Ovary (tissue), 9 donors: ENCODE measurements around the gene BTBD10. TPM values are rescaled to one million over a fixed set of nuclear protein-coding genes. Genes with fewer than 3 reads are reported as not detected.

Source experiments
- DNase-seq, 5 donors: peaks; one replicate each; pipeline ENCODE4 v3.0.0-alpha.2; 2019 to 2020
- H3K27ac ChIP-seq, 2 donors: fragments of 200-600 bp; one replicate each; pipeline versions ENCODE4 v1.5.1 to v1.8.0; 2019 to 2022
- H3K27me3 ChIP-seq: fragments of 200-600 bp; one replicate; pipeline ENCODE4 v1.8.0; 2022
- H3K36me3 ChIP-seq: fragments of 200-600 bp; sonication (generic); one replicate; pipeline ENCODE4 v1.5.1; 2019
- H3K4me1 ChIP-seq: one replicate; pipeline ENCODE4 v1.8.1; 2013; ENCODE audit warnings: mild to moderate bottlenecking, moderate library complexity; ENCODE audit not compliant: insufficient read depth
- H3K4me3 ChIP-seq: fragments of 200-600 bp; sonication (generic); one replicate; pipeline ENCODE4 v1.5.1; 2017
- H3K9me3 ChIP-seq, 2 donors: fragments of 200-600 bp in 1 of 2; sonication (generic) in 1 of 2; one replicate each; pipeline versions ENCODE4 v1.5.1 to v1.8.1; 2013 to 2019; ENCODE audit warnings: mild to moderate bottlenecking in 1 of 2, moderate library complexity in 1 of 2
- CTCF ChIP-seq, 3 donors: fragments of 450-650 bp in 2 of 3; fragments of 200-600 bp in 1 of 3; IDR thresholded peaks; one replicate each; pipeline versions ENCODE4 v1.5.1 to v1.8.0; 2016 to 2022; ENCODE audit warnings: antibody characterized with exemption in 3 of 3, mild to moderate bottlenecking in 1 of 3
- EP300 ChIP-seq: sonication (generic); formaldehyde crosslinking; IDR thresholded peaks from one replicate; pipeline ENCODE4 v1.6.1; 2017; ENCODE audit warnings: antibody characterized with exemption
- POLR2A ChIP-seq: fragments of 450-650 bp; IDR thresholded peaks from one replicate; pipeline ENCODE4 v1.6.1; 2017; ENCODE audit warnings: antibody characterized with exemption, mild to moderate bottlenecking, moderate library complexity
- WGBS, 3 donors: extraction: QIAGEN DNeasy Blood & Tissue Kit in 1 of 3; methylation state at CpG; one replicate each; pipeline versions ENCODE4 v1.1.5 to v1.1.7; 2013 to 2017; 5-methylcytosine and 5-hydroxymethylcytosine counted together
- intact Hi-C, 4 donors: fragments of 100-400 bp; cut with DNase I; formaldehyde crosslinking; loops; one replicate each; pipeline versions ENCODE4 v1.11.0 to v1.15.1; 2022 to 2023
- polyA plus RNA-seq, 2 donors: library from polyadenylated mRNA; stranded (reverse); fragments of 200-250 nt in 1 of 2; fragments of 350-450 nt in 1 of 2; fragmentation: Illumina TruSeq in 1 of 2; extraction: RNeasy Lipid Tissue Mini Kit (QIAGEN cat#74804) in 1 of 2; gene quantifications; one replicate each; pipeline ENCODE4 v1.2.3, GENCODE V29; 2013 to 2014
- total RNA-seq, 7 donors: library from RNA; depleted of rRNA in 2 of 7; stranded (reverse); fragments of >200 nt in 2 of 7; fragmentation: NEBNext Ultra II Directional in 3 of 7; extraction: Animal tissue kit (Norgen Biotek cat#: 25700) in 3 of 7; gene quantifications; one replicate each; pipeline versions ENCODE4 v1.1.0 to v1.2.4, GENCODE V29; 2016 to 2023
- donor health status: DM: no; HTN: no; CAD: no; lungs with moderate emphysema.
- donor health status: DM: no; HTN: no; CAD: no.
- donor health status: Bipolar disorder and iron deficiency.
- donor health status: DM: yes; HTN: yes; CAD: no.
- donor health status: DM: no; HTN: no; CAD: no.
- donor health status: DM: yes; HTN: yes; CAD: no.

Gene BTBD10
- total and polyA plus RNA-seq, 9 donors, result 14.8 to 31.4 (median 25.0) TPM

GRCh38 chr11:13494051-13494450 lies 31.0 kb upstream of the BTBD10 start:
- H3K4me3 ChIP-seq, result no peak overlapping the region
- H3K36me3 ChIP-seq, result no peaks in the 10 kb centered on the region
- 46 to 53% (median 48%) methylated on average over 3 of the region's 3 CpGs for WGBS, 3 donors
- TF ChIP-seq CTCF (IDR thresholded peaks at IDR 0.05), result no peak
- TF ChIP-seq POLR2A, result no peak
- TF ChIP-seq EP300, result no peak
- no peaks in the 10 kb centered on the region for H3K27me3 ChIP-seq
- no peaks in the 10 kb centered on the region for H3K9me3 ChIP-seq
- no peak overlapping the region for H3K27ac ChIP-seq
- DNase-seq, result no peak
- intact Hi-C loops, result no loop called here
- H3K4me1 ChIP-seq, result no peaks in the 10 kb centered on the region

GRCh38 chr11:13487661-13488030 lies 24.6 kb upstream of the BTBD10 start:
- intact Hi-C loops, result no loop called here
- 61 to 66% (median 63%) methylated on average over 5 of the region's 5 CpGs for WGBS, 3 donors
- Histone ChIP-seq H3K27me3 (no peaks in the 10 kb centered on the region), H3K4me3 (no peak overlapping the region), H3K36me3 (no peaks in the 10 kb centered on the region), H3K9me3 (no peaks in the 10 kb centered on the region), H3K27ac (no peak overlapping the region), H3K4me1 (no peaks in the 10 kb centered on the region)
- no peak for TF ChIP-seq CTCF (IDR thresholded peaks at IDR 0.05)
- no peak for TF ChIP-seq POLR2A
- DNase-seq, result no peak

GRCh38 chr11:13486926-13487660 lies 24.1 kb upstream of the BTBD10 start:
- intact Hi-C loops, result no loop called here
- Histone ChIP-seq H3K4me1 (no peaks in the 10 kb centered on the region), H3K4me3 (no peak overlapping the region), H3K9me3 (no peaks in the 10 kb centered on the region), H3K27me3 (no peaks in the 10 kb centered on the region), H3K36me3 (no peaks in the 10 kb centered on the region), H3K27ac (no peak overlapping the region)
- DNase-seq, result peak in 2 of 5 donors; percentile 31 to 44
- no peak for TF ChIP-seq POLR2A
- no peak for TF ChIP-seq CTCF (IDR thresholded peaks at IDR 0.05)
- no peak for TF ChIP-seq EP300
- WGBS, 3 donors, result 58 to 65% (median 61%) methylated on average over 26 of the region's 26 CpGs

GRCh38 chr11:13480198-13480597 lies 17.2 kb upstream of the BTBD10 start:
- H3K4me3 ChIP-seq, result no peak overlapping the region
- no peaks in the 10 kb centered on the region for H3K9me3 ChIP-seq
- no peak for DNase-seq
- intact Hi-C loops, result no loop called here
- 81 to 92% (median 89%) methylated on average over 9 of the region's 9 CpGs for WGBS, 3 donors
- no peaks in the 10 kb centered on the region for H3K4me1 ChIP-seq
- H3K36me3 ChIP-seq, result no peaks in the 10 kb centered on the region
- TF ChIP-seq CTCF (IDR thresholded peaks at IDR 0.05), result no peak
- no peak for TF ChIP-seq EP300
- TF ChIP-seq POLR2A, result no peak
- H3K27me3 ChIP-seq, result no peaks in the 10 kb centered on the region
- no peak overlapping the region for H3K27ac ChIP-seq
